GM19025 (cell line): Measurements from ENCODE around the gene SSB.
A peak's percentile ranks its signal among the peaks of the same experiment; 100 is the strongest.
"Not testable (repeated sequence)": the region's sequence is repeated elsewhere in the genome, so short reads cannot be mapped to it uniquely, and the experiment has no call there.

ENCODE experiments used
- ATAC-seq: cut with Tn5 transposase; IDR thresholded peaks from one replicate; pipeline ENCODE4 v1.9.1; 2021; ENCODE audit warnings: mild to moderate bottlenecking, low read depth, moderate library complexity; ENCODE audit not compliant: unreplicated experiment

SSB gene

GRCh38 chr2:169781249-169782013 is 17.2 kb upstream of the SSB start:
- ATAC-seq = no peak

DNA sequence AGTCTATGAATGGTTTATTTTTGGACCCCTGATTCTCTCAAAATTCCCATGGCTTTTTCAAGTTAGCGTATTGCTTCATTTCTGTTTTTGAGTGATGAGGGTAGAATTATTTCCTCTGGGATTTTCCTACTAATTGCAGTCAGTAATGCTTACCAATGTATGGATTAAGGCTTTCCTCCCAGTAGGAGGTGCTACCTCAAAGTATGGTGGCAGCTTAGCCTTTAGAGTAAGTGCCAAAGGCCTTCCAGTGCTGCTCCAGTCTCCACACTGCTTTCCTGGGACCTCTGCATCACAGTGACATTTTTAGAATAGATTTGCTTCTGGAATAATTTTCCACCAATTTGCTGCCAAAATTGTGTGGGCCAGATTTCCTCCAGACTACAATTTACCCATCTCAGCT is 16.2 kb upstream of the SSB start:
- no peak for ATAC-seq

DNA sequence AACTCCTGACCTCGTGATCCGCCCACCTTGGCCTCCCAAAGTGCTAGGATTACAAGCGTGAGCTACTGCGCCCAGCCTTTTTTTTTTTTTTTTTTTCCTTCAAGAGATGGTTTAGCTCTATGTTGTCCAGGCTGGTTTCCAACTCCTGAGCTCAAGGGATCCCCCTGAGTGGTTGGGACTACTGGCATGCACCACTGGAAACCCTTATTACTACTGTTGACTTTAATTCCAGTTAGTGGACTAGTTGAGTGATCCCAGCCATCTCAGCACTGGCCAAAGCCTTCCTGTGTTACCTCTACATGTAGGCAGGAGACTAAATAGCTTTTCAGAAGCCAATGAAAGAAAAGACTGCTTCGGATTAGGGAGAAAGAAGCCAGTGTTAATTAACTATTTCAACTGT is 8.1 kb upstream of the SSB start:
- no peak for ATAC-seq

GRCh38 chr2:169795181-169795580 is 3.5 kb upstream of the SSB start:
- no peak for ATAC-seq

- ATAC-seq = no peak
These were observed 2.2 kb upstream of the SSB start for GRCh38 chr2:169796441-169796840.

GRCh38 chr2:169797601-169798000 is 1.1 kb upstream of the SSB start:
- ATAC-seq = no peak

- ATAC-seq = no peak
These were observed 314 bp upstream of the SSB start for GRCh38 chr2:169798397-169798717.

DNA sequence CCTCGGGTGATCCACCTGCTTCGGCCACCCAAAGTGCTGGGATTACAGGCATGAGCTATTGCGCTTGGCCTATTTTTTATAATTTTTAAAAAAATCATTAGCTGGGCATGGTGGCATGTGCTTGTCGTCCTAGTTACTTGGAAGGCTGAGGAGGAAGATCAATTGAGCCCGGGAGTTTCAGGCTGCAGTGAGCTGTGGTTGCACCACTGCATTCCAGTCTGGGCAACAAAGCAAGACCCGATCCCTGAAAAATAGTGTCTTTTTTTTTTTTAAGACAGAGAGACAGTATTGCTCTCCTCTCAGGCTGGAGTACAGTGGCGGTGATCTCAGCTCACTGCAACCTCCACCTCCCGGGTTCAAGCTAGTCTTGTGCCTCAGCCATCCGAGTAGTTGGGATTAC is 4.8 kb downstream of the SSB start:
- ATAC-seq = no peak

- no peak for ATAC-seq
These were observed 7.9 kb downstream of the SSB start for GRCh38 chr2:169806586-169806985.

DNA sequence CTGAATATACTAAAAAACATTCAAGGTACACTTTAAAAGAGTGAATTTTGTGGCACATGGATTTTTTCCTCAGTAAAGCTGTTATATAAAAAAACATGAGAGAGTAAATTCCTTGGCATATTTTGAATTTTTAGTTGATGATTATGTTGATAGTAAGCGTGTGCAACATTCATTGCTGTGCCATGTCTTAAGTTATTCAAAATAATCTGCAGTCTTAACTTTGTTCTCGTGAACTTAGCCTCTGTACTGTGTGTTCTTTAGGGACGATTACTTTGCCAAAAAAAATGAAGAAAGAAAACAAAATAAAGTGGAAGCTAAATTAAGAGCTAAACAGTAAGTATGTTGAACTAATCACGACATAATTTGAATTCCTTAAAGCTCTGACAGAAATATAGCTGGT is 9.6 kb downstream of the SSB start:
- no peak for ATAC-seq

- no peak for ATAC-seq
These were observed 17.2 kb downstream of the SSB start for GRCh38 chr2:169815849-169816248.

DNA sequence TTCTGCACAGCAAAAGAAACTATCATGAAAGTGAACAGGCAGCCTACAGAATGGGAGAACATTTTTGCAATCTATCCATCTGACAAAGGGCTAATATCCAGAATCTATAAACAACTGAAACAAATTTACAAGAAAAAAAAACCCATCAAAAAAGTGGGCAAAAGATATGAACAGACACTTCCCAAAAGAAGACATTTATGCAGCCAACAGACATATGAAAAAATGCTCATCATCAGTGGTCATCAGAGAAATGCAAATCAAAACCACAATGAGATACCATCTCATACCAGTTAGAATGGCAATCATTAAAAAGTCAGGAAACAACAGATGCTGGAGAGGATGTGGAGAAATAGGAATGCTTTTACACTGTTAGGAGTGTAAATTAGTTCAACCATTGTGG is 18.3 kb downstream of the SSB start:
- ATAC-seq = not testable (repeated sequence)

- ATAC-seq = not testable (repeated sequence)
These were observed 18.7 kb downstream of the SSB start for GRCh38 chr2:169817369-169817768.

- ATAC-seq = no peak
These were observed 19.6 kb downstream of the SSB start for GRCh38 chr2:169818241-169818640.

DNA sequence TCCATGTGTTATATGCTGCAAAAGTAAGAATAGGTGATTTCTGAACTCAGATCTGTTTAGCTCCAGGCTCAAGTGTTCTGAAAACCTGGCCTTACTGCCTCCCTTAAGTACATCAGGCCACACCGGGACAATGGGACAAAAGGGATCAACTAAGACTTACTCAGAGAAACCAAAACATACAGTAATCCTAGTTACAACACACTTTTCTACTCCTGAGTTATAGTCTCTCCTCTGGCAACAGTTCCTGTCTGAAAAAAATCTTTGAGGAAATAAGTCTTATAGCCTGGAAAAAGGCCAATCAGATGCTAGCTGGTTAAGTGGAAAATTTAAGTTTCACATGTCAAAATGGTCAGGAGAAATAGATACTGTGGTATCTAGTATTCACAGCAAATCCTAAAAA is 20.4 kb downstream of the SSB start:
- ATAC-seq = no peak

- not testable (repeated sequence) for ATAC-seq
These were observed 21.4 kb downstream of the SSB start for GRCh38 chr2:169820101-169820500.

GRCh38 chr2:169822036-169822435 is 23.4 kb downstream of the SSB start:
- no peak for ATAC-seq

- ATAC-seq = no peak
These were observed 24.2 kb downstream of the SSB start for GRCh38 chr2:169822785-169823392.

- ATAC-seq = no peak
These were observed 25.3 kb downstream of the SSB start for GRCh38 chr2:169823996-169824372.

GRCh38 chr2:169824373-169825333 is 26.0 kb downstream of the SSB start, which contains the start of gene METTL5:
METTL5 (minus strand) TSS chr2:169824905; CDS start chr2:169824597, 308 bp downstream.
- ATAC-seq = peak; percentile 63
